GM19239 (cell line): ENCODE measurements around the gene OAS3.
"Not testable (repeated sequence)": the region's sequence is repeated elsewhere in the genome, so short reads cannot be mapped to it uniquely, and the experiment has no call there.

Experiments used
- DNase-seq: peaks from one replicate; pipeline ENCODE4 v3.0.0; 2011; ENCODE audit warnings: low spot score; ENCODE audit not compliant: insufficient read length
- FAIRE-seq: peaks from 2 replicates; lab custom pipeline; 2011; peaks lifted over from hg19 to GRCh38; lab: Jason Lieb, UNC

The OAS3 gene

GRCh38 chr12:112937741-112938719, at the start of gene OAS3:
Gene OAS3 (plus strand): TSS chr12:112938474. CDS start chr12:112938531, 57 bp downstream.
- FAIRE-seq = peak; percentile 91

GRCh38 chr12:112891093-112892024, 46.9 kb upstream of the OAS3 start:
- DNase-seq (no peak), FAIRE-seq (no peak)

More at GRCh38 chr12:112937741-112938719, at the start of gene OAS3:
- peak; percentile 28 for DNase-seq

GRCh38 chr12:112892856-112893255, 45.4 kb upstream of the OAS3 start:
- FAIRE-seq = no peak
- no peak for DNase-seq

GRCh38 chr12:112894128-112894527, 44.1 kb upstream of the OAS3 start:
- FAIRE-seq (peak; percentile 62), DNase-seq (no peak)

GRCh38 chr12:112898380-112898779, 39.9 kb upstream of the OAS3 start:
- DNase-seq = no peak
- FAIRE-seq = no peak

GRCh38 chr12:112900298-112901145, 37.8 kb upstream of the OAS3 start:
- DNase-seq = peak; percentile 57
- FAIRE-seq = peak; percentile 96

GRCh38 chr12:112901271-112901670, 37.0 kb upstream of the OAS3 start:
- DNase-seq (no peak), FAIRE-seq (no peak)

- peak; percentile 11 for FAIRE-seq
- no peak for DNase-seq
Measured at GRCh38 chr12:112904571-112904970, 33.7 kb upstream of the OAS3 start.

GRCh38 chr12:112905451-112906089, 32.7 kb upstream of the OAS3 start:
- FAIRE-seq = peak; percentile 40
- DNase-seq = no peak

GRCh38 chr12:112906712-112907414, 31.4 kb upstream of the OAS3 start, which contains the start of gene OAS1:
Gene OAS1 (plus strand): TSS chr12:112906962. CDS start chr12:112907040, 78 bp downstream.
- DNase-seq (peak; percentile 50), FAIRE-seq (peak; percentile 100)

- no peak for FAIRE-seq
Measured at GRCh38 chr12:112907415-112908157, 30.7 kb upstream of the OAS3 start.

GRCh38 chr12:112908548-112908947, 29.7 kb upstream of the OAS3 start:
- DNase-seq (no peak), FAIRE-seq (no peak)

More at GRCh38 chr12:112907415-112908157, 30.7 kb upstream of the OAS3 start:
- no peak for DNase-seq

- FAIRE-seq = no peak
- DNase-seq = no peak
Measured at GRCh38 chr12:112909693-112910092, 28.6 kb upstream of the OAS3 start.

- FAIRE-seq (peak; percentile 4), DNase-seq (no peak)
Measured at GRCh38 chr12:112913038-112913688, 25.1 kb upstream of the OAS3 start.

- FAIRE-seq, DNase-seq: not testable (repeated sequence)
Measured at GRCh38 chr12:112913888-112914287, 24.4 kb upstream of the OAS3 start.

- no peak for FAIRE-seq
- no peak for DNase-seq
Measured at GRCh38 chr12:112916270-112916669, 22.0 kb upstream of the OAS3 start.

- DNase-seq (no peak), FAIRE-seq (no peak)
Measured at GRCh38 chr12:112919121-112919520, 19.2 kb upstream of the OAS3 start.
